A673 (cell line): ENCODE results near the gene DMP1.

Source experiments
- EZH2 ChIP-seq: fragments of 200-600 bp; sonication (generic); IDR thresholded peaks from 2 replicates; pipeline ENCODE4 v1.6.1; 2017; ENCODE audit warnings: borderline replicate concordance, low read depth, mild to moderate bottlenecking, mixed read lengths, antibody characterized with exemption, low read length; ENCODE audit not compliant: poor library complexity, severe bottlenecking
- TF ChIP-seq, protein P1 (sequence below): fragments of 300-800, 200-600 bp; sonication (generic); conservative IDR thresholded peaks from 2 replicates; pipeline ENCODE4 v1.5.1; 2017; ENCODE audit warnings: low read depth, mild to moderate bottlenecking, antibody characterized with exemption, low read length, moderate library complexity, mixed read lengths

DNA sequence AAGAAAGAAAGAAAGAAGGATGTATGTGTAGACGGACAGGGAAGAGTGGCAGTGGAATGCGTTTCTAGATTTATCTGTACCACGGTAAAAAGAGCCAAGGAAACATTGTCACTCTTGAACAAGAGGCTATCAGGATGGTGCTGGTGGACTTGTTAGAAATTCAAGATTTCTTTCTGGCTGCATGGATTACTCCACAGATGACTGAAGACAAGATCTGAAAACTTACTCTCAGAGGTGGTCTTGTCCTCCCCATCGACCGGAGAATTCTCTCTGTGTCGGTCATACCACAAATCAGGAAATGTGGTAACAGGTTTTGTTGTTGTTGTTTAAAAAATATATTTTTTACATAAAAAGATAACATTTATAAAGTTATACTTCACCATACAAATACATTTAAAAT, 30.0 kb upstream of the DMP1 start:
- TF ChIP-seq, protein P1, sequence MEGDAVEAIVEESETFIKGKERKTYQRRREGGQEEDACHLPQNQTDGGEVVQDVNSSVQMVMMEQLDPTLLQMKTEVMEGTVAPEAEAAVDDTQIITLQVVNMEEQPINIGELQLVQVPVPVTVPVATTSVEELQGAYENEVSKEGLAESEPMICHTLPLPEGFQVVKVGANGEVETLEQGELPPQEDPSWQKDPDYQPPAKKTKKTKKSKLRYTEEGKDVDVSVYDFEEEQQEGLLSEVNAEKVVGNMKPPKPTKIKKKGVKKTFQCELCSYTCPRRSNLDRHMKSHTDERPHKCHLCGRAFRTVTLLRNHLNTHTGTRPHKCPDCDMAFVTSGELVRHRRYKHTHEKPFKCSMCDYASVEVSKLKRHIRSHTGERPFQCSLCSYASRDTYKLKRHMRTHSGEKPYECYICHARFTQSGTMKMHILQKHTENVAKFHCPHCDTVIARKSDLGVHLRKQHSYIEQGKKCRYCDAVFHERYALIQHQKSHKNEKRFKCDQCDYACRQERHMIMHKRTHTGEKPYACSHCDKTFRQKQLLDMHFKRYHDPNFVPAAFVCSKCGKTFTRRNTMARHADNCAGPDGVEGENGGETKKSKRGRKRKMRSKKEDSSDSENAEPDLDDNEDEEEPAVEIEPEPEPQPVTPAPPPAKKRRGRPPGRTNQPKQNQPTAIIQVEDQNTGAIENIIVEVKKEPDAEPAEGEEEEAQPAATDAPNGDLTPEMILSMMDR, result no peak
- TF ChIP-seq EZH2, result no peak
